K562 (cell line): Measurements from ENCODE around the gene TSTD1. TPM values are rescaled to one million over a fixed set of nuclear protein-coding genes. Genes with fewer than 3 reads are reported as not detected.
A peak's percentile ranks its signal among the peaks of the same experiment; 100 is the strongest.

ENCODE experiments used
- ATAC-seq: fragments of 200-7000 bp; cut with Tn5 transposase; 3 replicates; pipeline ENCODE4 v1.9.1; 2020; ENCODE audit warnings: moderate library complexity
- BruUV-seq: library from RNA; stranded (reverse); fragments of 400-500 nt; replicated peaks from 2 replicates; lab custom pipeline; 2021; lab: Mats Ljungman, UMichigan
- CTCF ChIA-PET: fragments of 300-600 bp; formaldehyde crosslinking; extraction: SDS; loops from one replicate; lab custom pipeline; 2021; ENCODE audit warnings: low intra/inter-chr PET ratio; lab: Yijun Ruan, JAX
- POLR2A ChIA-PET: fragments of 300-600, 350-650 bp; sonication (Branson Sonifier 250); formaldehyde crosslinking; extraction: SDS; loops from one replicate; lab custom pipeline; 2021; ENCODE audit warnings: antibody characterized with exemption, inconsistent platforms; lab: Yijun Ruan, JAX
- DNase-seq, 4 experiments: peaks; one replicate each; pipeline versions ENCODE4 v3.0.0 to v3.0.0-alpha.2; 2011 to 2018; ENCODE audit warnings: low spot score in 3 of 4, mixed read lengths in 3 of 4; ENCODE audit errors: extremely low read depth in 1 of 4
- FAIRE-seq: peaks from 2 replicates; lab custom pipeline; 2011; peaks lifted over from hg19 to GRCh38; lab: Jason Lieb, UNC
- H2AFZ ChIP-seq: 2 replicates; pipeline ENCODE4 v1.6.0; 2011; ENCODE audit warnings: low read depth, low read length, control low read depth, inconsistent platforms
- H3K27ac ChIP-seq: fragments of 200-600 bp; 3 replicates; pipeline ENCODE4 v1.8.0; 2011; ENCODE audit warnings: low read depth, mild to moderate bottlenecking, control low read depth, inconsistent platforms, low read length, moderate library complexity, mixed read lengths; ENCODE audit errors: extremely low read depth
- H3K27me3 ChIP-seq, 2 experiments: fragments of 300-600 bp in 1 of 2; 2 replicates in 1 of 2; 3 replicates in 1 of 2; pipeline versions ENCODE4 v1.6.0 to v1.8.0; 2011; ENCODE audit warnings: inconsistent platforms in 2 of 2, low read length in 2 of 2, mild to moderate bottlenecking in 1 of 2, mixed read lengths in 1 of 2, moderate library complexity in 1 of 2; ENCODE audit not compliant: control insufficient read depth in 2 of 2, insufficient read depth in 2 of 2
- H3K36me3 ChIP-seq: fragments of 300-600 bp; 3 replicates; pipeline ENCODE4 v1.8.0; 2011; ENCODE audit warnings: mild to moderate bottlenecking, low read length, inconsistent platforms; ENCODE audit not compliant: control insufficient read depth, insufficient read depth
- H3K4me1 ChIP-seq, 2 experiments: fragments of 200-600 bp in 1 of 2; replicated peaks in 1 of 2; 2 replicates in 1 of 2; 3 replicates in 1 of 2; pipeline versions ENCODE4 v1.5.1 to v1.8.0; 2011; ENCODE audit warnings: inconsistent platforms in 2 of 2, low read length in 2 of 2, mild to moderate bottlenecking in 1 of 2, mixed read lengths in 1 of 2, moderate library complexity in 1 of 2; ENCODE audit not compliant: control insufficient read depth in 2 of 2, insufficient read depth in 2 of 2
- H3K4me2 ChIP-seq: 2 replicates; pipeline ENCODE4 v1.6.1; 2011; ENCODE audit warnings: low read length, control low read depth, inconsistent platforms, mixed read lengths; ENCODE audit not compliant: insufficient read depth
- H3K4me3 ChIP-seq: fragments of 200-600 bp; sonication (generic), shearing (Covaris generic); 2 replicates; pipeline ENCODE4 v1.5.1; 2016; ENCODE audit warnings: control low read depth, inconsistent platforms
- H3K79me2 ChIP-seq: fragments of 200-600 bp; 3 replicates; pipeline ENCODE4 v1.8.0; 2011; ENCODE audit warnings: low read length, inconsistent platforms; ENCODE audit not compliant: control insufficient read depth, insufficient read depth
- H3K9ac ChIP-seq, 2 experiments: 2 replicates each; pipeline versions ENCODE4 v1.6.0 to v1.6.1; 2011; ENCODE audit warnings: low read depth in 2 of 2, low read length in 2 of 2, control low read depth in 1 of 2, inconsistent platforms in 1 of 2, mild to moderate bottlenecking in 1 of 2, mixed read lengths in 1 of 2; ENCODE audit not compliant: insufficient read depth in 1 of 2
- H3K9me1 ChIP-seq: one replicate; pipeline ENCODE4 v1.6.0; 2011; ENCODE audit warnings: inconsistent platforms, mild to moderate bottlenecking, low read length, moderate library complexity; ENCODE audit not compliant: control insufficient read depth, insufficient read depth
- H3K9me3 ChIP-seq: replicated peaks from 2 replicates; pipeline ENCODE4 v1.5.1; 2011; ENCODE audit warnings: low read depth, low read length, inconsistent platforms; ENCODE audit not compliant: control insufficient read depth, insufficient read depth
- H4K20me1 ChIP-seq: replicated peaks from 2 replicates; pipeline ENCODE4 v1.6.1; 2011; ENCODE audit warnings: low read length, inconsistent platforms, mixed read lengths; ENCODE audit not compliant: control insufficient read depth, insufficient read depth
- BCOR ChIP-seq: fragments of 450-650 bp; IDR thresholded peaks from 2 replicates; pipeline ENCODE4 v1.6.1; 2016
- CBFA2T3 ChIP-seq: fragments of 450-650 bp; IDR thresholded peaks from 2 replicates; pipeline ENCODE4 v1.6.1; 2017
- HDAC3 ChIP-seq: fragments of 450-650 bp; IDR thresholded peaks from 2 replicates; pipeline ENCODE4 v1.6.1; 2018; ENCODE audit warnings: borderline replicate concordance, mild to moderate bottlenecking, moderate library complexity; ENCODE audit not compliant: partially characterized antibody
- HMG20A ChIP-seq: fragments of 450-650 bp; formaldehyde crosslinking; conservative IDR thresholded peaks from 2 replicates; pipeline ENCODE4 v1.4.0; 2020; ENCODE audit warnings: mild to moderate bottlenecking, mixed read lengths
- MTA2 ChIP-seq: fragments of 450-650 bp; IDR thresholded peaks from 2 replicates; pipeline ENCODE4 v1.6.1; 2016; ENCODE audit warnings: low read depth
- PTRF ChIP-seq: fragments of 450-650 bp; IDR thresholded peaks from 2 replicates; pipeline ENCODE4 v1.6.1; 2016; ENCODE audit warnings: mild to moderate bottlenecking, missing genetic modification characterization, missing compliant biosample characterization
- RBM25 ChIP-seq: fragments of 200-400 bp; formaldehyde crosslinking; IDR thresholded peaks from 2 replicates; pipeline ENCODE4 v1.6.1; 2018; ENCODE audit warnings: low read length, low read depth, moderate library complexity; ENCODE audit not compliant: severe bottlenecking
- ZNF347 ChIP-seq: fragments of 450-650 bp; formaldehyde crosslinking; IDR thresholded peaks from 2 replicates; pipeline ENCODE4 v1.4.0; 2020; ENCODE audit warnings: low read depth, mild to moderate bottlenecking, moderate library complexity
- ZNF699 ChIP-seq: fragments of 250-450 bp; sonication (Bioruptor Pico); IDR thresholded peaks from 2 replicates; pipeline ENCODE4 v1.8.0; 2021; ENCODE audit warnings: mild to moderate bottlenecking, moderate library complexity; ENCODE audit not compliant: insufficient replicate concordance
- WGBS: fragments of 100-300 bp; shearing (Covaris generic); methylation state at CpG from one replicate; pipeline ENCODE4 v1.1.6; 2016; ENCODE audit warnings: low coverage, mixed read lengths; ENCODE audit not compliant: insufficient coverage; ENCODE audit errors: missing lambda C conversion rate; 5-methylcytosine and 5-hydroxymethylcytosine counted together
- in situ Hi-C: fragments of 300-500 bp; cut with MboI; formaldehyde crosslinking; loops from 4 replicates; pipeline ENCODE4 v1.15.0; 2018; ENCODE audit warnings: inconsistent platforms, mixed read lengths
- intact Hi-C: fragments of 100-400 bp; cut with micrococcal nuclease; formaldehyde crosslinking; loops from 2 replicates; pipeline ENCODE4 v1.14.2; 2022
- polyA plus RNA-seq, 8 experiments: library from polyadenylated mRNA; depleted of rRNA in 4 of 8; stranded (reverse) in 5 of 8; unstranded in 3 of 8; fragments of >200 nt; fragmentation: Nextera tagmentation in 2 of 8; fragmentation: Illumina TruSeq in 1 of 8; extraction: Ambion mirVana in 2 of 8; extraction: Trizol in 1 of 8; gene quantifications; 2 replicates each; pipeline versions ENCODE4 v1.2.1 to v1.2.3, GENCODE V29; 2011 to 2014; ENCODE audit warnings: inconsistent platforms in 1 of 8, missing spikeins in 1 of 8
- total RNA-seq, 7 experiments: library from RNA; depleted of rRNA in 6 of 7; stranded (reverse); fragments of >200 nt in 6 of 7; fragmentation: Illumina TruSeq in 2 of 7; extraction: Trizol in 2 of 7; gene quantifications; 2 replicates each; pipeline versions ENCODE4 v1.2.1 to v1.2.3, GENCODE V29; 2011 to 2021; ENCODE audit warnings: low replicate concordance in 1 of 7

TSTD1 gene
- total and polyA plus RNA-seq, 9 of the 15 experiments (the other 6 are each of a cell fraction or from before 2014, with no cell fraction given) = 0.23 to 0.53 TPM; not detected in 7

- no TSS peak for BruUV-seq
- no peak overlapping the region for H2AFZ ChIP-seq
- in situ Hi-C loops (no loop called here), intact Hi-C loops (no loop called here)
- H4K20me1 ChIP-seq = no peaks in the 10 kb centered on the region
- DNase-seq (no peak), FAIRE-seq (no peak), ATAC-seq (no peak)
- no peak overlapping the region for H3K4me2 ChIP-seq
- H3K4me3 ChIP-seq = no peak overlapping the region
- no peaks in the 10 kb centered on the region for H3K9me3 ChIP-seq
- H3K79me2 ChIP-seq = peaks cover 79% of the 10 kb centered on the region
- WGBS = 97% methylated on average over 2 of the region's 2 CpGs
- H3K27ac ChIP-seq = no peak overlapping the region
- H3K36me3 ChIP-seq = peaks cover 10% of the 10 kb centered on the region
- H3K9me1 ChIP-seq = no peaks in the 10 kb centered on the region
- H3K27me3 ChIP-seq = no peaks in the 10 kb centered on the region
- TF ChIP-seq PTRF (tag) (no peak), ZNF347 (CRISPR knock-in tag) (no peak), BCOR (peak; percentile 35; the same call in 1 of the 2 replicates), RBM25 (peak; percentile 57), ZNF699 (no peak), HDAC3 (no peak)
- ChIA-PET POLR2A (interaction anchor here (0.6 to 2.0 kb wide), 4 partner anchors 10 to 138 kb away, joined by 4 to 9 read pairs (median 6); partner anchors contain the start of gene F11R), CTCF (no interaction called here)
- H3K4me1 ChIP-seq = peaks cover 31 to 37% of the 10 kb centered on the region in 2 experiments; a peak in 4 of 5 replicates
- 0 out of 4 replicates have a peak overlapping the region, but pooled peaks of 1 of the 2 experiments have one; percentile 10 for H3K9ac ChIP-seq
Observed at GRCh38 chr1:161007369-161007768, 31.4 kb downstream of the TSTD1 start.

- no peaks in the 10 kb centered on the region for H4K20me1 ChIP-seq
- H3K4me3 ChIP-seq = no peak overlapping the region
- no peak overlapping the region; the same call in 2 of the 3 replicates for H3K27ac ChIP-seq
- no peak overlapping the region for H3K4me2 ChIP-seq
- peaks cover 12% of the 10 kb centered on the region for H3K36me3 ChIP-seq
- H3K9me1 ChIP-seq = no peaks in the 10 kb centered on the region
- H3K9ac ChIP-seq = peak overlapping the region in 1 of 2 experiments; percentile 67; a peak in 2 of 4 replicates
- in situ Hi-C loops = no loop called here
- FAIRE-seq = no peak
- WGBS = 71% methylated on average over 8 of the region's 8 CpGs
- no peaks in the 10 kb centered on the region for H3K27me3 ChIP-seq
- intact Hi-C loops = no loop called here
- H3K9me3 ChIP-seq = no peaks in the 10 kb centered on the region
- CTCF ChIA-PET = no interaction called here
- BruUV-seq = no TSS peak
- H3K4me1 ChIP-seq = peaks cover 31% of the 10 kb centered on the region in 2 experiments; a peak in 4 of 5 replicates
- peaks cover 71% of the 10 kb centered on the region for H3K79me2 ChIP-seq
- no peak for DNase-seq
- POLR2A ChIA-PET = interaction anchor here (1.9 to 2.0 kb wide), 2 partner anchors 9 to 14 kb away, joined by 6 to 9 read pairs; partner anchors contain the start of gene F11R
- ATAC-seq = no peak
- TF ChIP-seq MTA2 (no peak), CBFA2T3 (0 out of 2 replicates have a peak, but pooled peaks have one; percentile 4), HMG20A (CRISPR knock-in tag) (no peak)
- H2AFZ ChIP-seq = no peak overlapping the region
Observed at GRCh38 chr1:161006563-161006962, 32.2 kb downstream of the TSTD1 start.
